DOHH2 (cell line): ENCODE data around the gene ABCB11.

Experiments
- CTCF ChIP-seq: fragments of 200-600 bp; sonication (generic); IDR thresholded peaks from one replicate; pipeline ENCODE4 v1.5.1; 2014; ENCODE audit warnings: antibody characterized with exemption, mild to moderate bottlenecking, low read depth, low read length; ENCODE audit not compliant: poor library complexity, severe bottlenecking
- EZH2phosphoT487 ChIP-seq: fragments of 200-600 bp; sonication (generic); IDR thresholded peaks from 2 replicates; pipeline ENCODE4 v1.6.1; 2017; ENCODE audit warnings: borderline replicate concordance, mild to moderate bottlenecking, antibody characterized with exemption, low read length, moderate library complexity, mixed read lengths

DNA sequence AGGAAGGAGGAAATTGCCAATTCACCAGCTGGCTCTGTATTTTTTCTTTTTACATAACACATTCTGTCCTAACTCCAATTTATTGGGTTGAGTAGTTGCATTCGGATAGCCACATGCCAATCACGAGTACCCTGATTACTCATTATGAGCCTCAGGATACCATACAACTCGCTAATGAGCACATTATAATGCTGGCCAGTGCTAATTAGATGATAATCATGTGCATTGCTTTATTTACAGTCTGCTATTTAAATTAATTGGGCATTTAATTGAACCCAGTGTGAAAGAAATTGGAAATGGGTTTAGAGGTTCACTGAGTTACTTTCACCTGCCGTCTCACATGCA is 114.8 kb downstream of the ABCB11 start:
- TF ChIP-seq EZH2phosphoT487 (no peak), CTCF (no peak)
